Erythroblast (primary cell): ENCODE data around the gene SPTBN1.

Experiments
- GATA1 ChIP-seq: IDR thresholded peaks from 2 replicates; pipeline ENCODE4 v1.6.1; 2011; ENCODE audit warnings: low read depth, mild to moderate bottlenecking, control low read depth, low read length, moderate library complexity
- POLR2A ChIP-seq: IDR thresholded peaks from 2 replicates; pipeline ENCODE4 v1.6.1; 2011; ENCODE audit warnings: mild to moderate bottlenecking, low read length

DNA sequence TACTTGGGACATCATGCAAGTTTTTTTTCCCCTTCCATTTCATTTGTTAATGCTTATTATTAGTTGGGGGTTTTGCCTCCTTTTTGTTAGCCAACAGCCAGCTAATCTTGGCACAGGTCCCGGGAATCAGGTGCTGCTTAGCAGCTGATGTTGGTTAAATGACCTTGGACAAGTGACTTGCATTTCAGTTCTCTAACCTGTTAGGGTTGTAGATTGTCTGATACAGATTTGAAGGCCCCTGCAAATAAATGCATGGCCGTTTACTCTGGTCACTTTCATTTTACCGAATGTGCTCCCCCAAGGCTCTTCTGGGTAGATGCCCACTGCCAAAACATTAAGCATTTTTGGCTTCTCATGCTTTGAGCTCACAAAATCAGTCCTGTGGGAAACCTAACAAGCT lies 120.9 kb downstream of the SPTBN1 start:
- no peak for TF ChIP-seq POLR2A
- no peak for TF ChIP-seq GATA1
